Gastrocnemius medialis (tissue), 4 donors: ENCODE results near the gene FADD. TPM values are rescaled to one million over a fixed set of nuclear protein-coding genes. Genes with fewer than 3 reads are reported as not detected.

Experiments used
- ATAC-seq, 2 donors: fragments of 150-250 bp; one replicate each; pipeline ENCODE4 v1.9.1; 2016
- DNase-seq, 2 donors: peaks; one replicate each; pipeline ENCODE4 v3.0.0-alpha.2; 2019
- H3K27ac ChIP-seq, 4 donors: fragments of 200-600 bp; sonication (generic); 1 replicate in 1 of 4; 2 replicates in 3 of 4; pipeline ENCODE4 v1.5.1; 2016 to 2018; ENCODE audit warnings: mild to moderate bottlenecking in 2 of 4, moderate library complexity in 1 of 4
- H3K27me3 ChIP-seq, 3 donors: fragments of 200-600 bp; sonication (generic) in 2 of 3; 1 replicate in 1 of 3; 2 replicates in 2 of 3; pipeline versions ENCODE4 v1.5.1 to v1.6.0; 2016 to 2019; ENCODE audit warnings: mild to moderate bottlenecking in 1 of 3, moderate library complexity in 1 of 3
- H3K36me3 ChIP-seq, 2 donors: fragments of 200-600 bp; sonication (generic) in 1 of 2; one replicate each; pipeline ENCODE4 v1.5.1; 2017 to 2018
- H3K4me1 ChIP-seq, 2 donors: fragments of 200-600 bp; sonication (generic) in 1 of 2; one replicate each; pipeline ENCODE4 v1.5.1; 2016 to 2017; ENCODE audit warnings: mild to moderate bottlenecking in 2 of 2
- H3K4me3 ChIP-seq, 4 donors: fragments of 200-600 bp; sonication (generic) in 3 of 4; 1 replicate in 1 of 4; 2 replicates in 3 of 4; pipeline ENCODE4 v1.5.1; 2016 to 2019; ENCODE audit warnings: mild to moderate bottlenecking in 2 of 4
- H3K9me3 ChIP-seq, 3 donors: fragments of 200-600 bp; sonication (generic) in 2 of 3; 1 replicate in 1 of 3; 2 replicates in 2 of 3; pipeline ENCODE4 v1.5.1; 2016 to 2019
- POLR2A ChIP-seq, 2 donors: fragments of 450-650 bp; IDR thresholded peaks; one replicate each; pipeline ENCODE4 v1.6.1; 2017; ENCODE audit warnings: antibody characterized with exemption in 2 of 2, mild to moderate bottlenecking in 2 of 2, moderate library complexity in 2 of 2
- in situ Hi-C, 4 donors: fragments of 200-750 bp; cut with MboI; loops; one replicate each; pipeline versions ENCODE4 v1.15.0 to v1.8.0; 2017; ENCODE audit warnings: low sequenced_read_pairs in 4 of 4
- intact Hi-C: fragments of 100-400 bp; cut with DNase I; formaldehyde crosslinking; loops from one replicate; pipeline ENCODE4 v1.15.1; 2023; ENCODE audit warnings: low total_unique reads
- total RNA-seq, 4 donors: library from RNA; depleted of rRNA; stranded (reverse); fragments of >200 nt; gene quantifications; one replicate each; pipeline versions ENCODE4 v1.1.0 to v1.2.3, GENCODE V29; 2016
- TF ChIP-seq, protein P1 (sequence below), 5 experiments: fragments of 450-650 bp in 3 of 5; fragments of 200-600 bp in 2 of 5; sonication (generic) in 2 of 5; IDR thresholded peaks in 4 of 5; conservative IDR thresholded peaks in 1 of 5; 1 replicate in 4 of 5; 2 replicates in 1 of 5; pipeline ENCODE4 v1.5.1; 2016 to 2019; ENCODE audit warnings: antibody characterized with exemption in 5 of 5, mild to moderate bottlenecking in 3 of 5, moderate library complexity in 3 of 5

FADD gene
- total RNA-seq, 4 donors from 2014 or later: 6.9 to 17.3 (median 10.4) TPM

DNA sequence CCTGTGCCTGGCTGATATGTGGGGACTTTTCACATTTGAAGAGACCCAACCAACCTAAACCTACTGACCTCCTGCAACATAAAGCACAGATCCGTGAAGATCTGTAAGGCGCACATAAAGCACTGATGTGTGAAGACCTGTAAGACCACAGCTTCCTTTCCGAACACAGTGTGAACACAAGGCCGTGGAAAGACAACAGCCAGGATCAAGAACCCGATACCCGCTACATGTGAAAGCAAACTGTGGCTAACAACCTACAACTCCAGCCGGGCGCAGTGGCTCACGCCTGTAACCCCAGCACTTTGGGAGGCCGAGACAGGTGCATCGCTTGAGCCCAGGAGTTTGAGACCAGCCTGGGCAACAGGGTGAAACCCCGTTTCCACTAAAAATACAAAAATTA, 49.7 kb downstream of the FADD start:
- in situ Hi-C loops (no loop called here), intact Hi-C loops (no loop called here)
- Histone ChIP-seq H3K4me3 (no peak overlapping the region), H3K4me1 (no peaks in the 10 kb centered on the region), H3K9me3 (no peaks in the 10 kb centered on the region), H3K36me3 (no peaks in the 10 kb centered on the region), H3K27me3 (no peaks in the 10 kb centered on the region), H3K27ac (no peak overlapping the region)
- ATAC-seq (no peak), DNase-seq (no peak)
- TF ChIP-seq, protein P1, sequence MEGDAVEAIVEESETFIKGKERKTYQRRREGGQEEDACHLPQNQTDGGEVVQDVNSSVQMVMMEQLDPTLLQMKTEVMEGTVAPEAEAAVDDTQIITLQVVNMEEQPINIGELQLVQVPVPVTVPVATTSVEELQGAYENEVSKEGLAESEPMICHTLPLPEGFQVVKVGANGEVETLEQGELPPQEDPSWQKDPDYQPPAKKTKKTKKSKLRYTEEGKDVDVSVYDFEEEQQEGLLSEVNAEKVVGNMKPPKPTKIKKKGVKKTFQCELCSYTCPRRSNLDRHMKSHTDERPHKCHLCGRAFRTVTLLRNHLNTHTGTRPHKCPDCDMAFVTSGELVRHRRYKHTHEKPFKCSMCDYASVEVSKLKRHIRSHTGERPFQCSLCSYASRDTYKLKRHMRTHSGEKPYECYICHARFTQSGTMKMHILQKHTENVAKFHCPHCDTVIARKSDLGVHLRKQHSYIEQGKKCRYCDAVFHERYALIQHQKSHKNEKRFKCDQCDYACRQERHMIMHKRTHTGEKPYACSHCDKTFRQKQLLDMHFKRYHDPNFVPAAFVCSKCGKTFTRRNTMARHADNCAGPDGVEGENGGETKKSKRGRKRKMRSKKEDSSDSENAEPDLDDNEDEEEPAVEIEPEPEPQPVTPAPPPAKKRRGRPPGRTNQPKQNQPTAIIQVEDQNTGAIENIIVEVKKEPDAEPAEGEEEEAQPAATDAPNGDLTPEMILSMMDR (IDR thresholded peaks at IDR 0.05 in 4 of 5, conservative IDR thresholded peaks at IDR 0.05 in 1 of 5): no peak
- no peak for TF ChIP-seq POLR2A (IDR thresholded peaks at IDR 0.05)

DNA sequence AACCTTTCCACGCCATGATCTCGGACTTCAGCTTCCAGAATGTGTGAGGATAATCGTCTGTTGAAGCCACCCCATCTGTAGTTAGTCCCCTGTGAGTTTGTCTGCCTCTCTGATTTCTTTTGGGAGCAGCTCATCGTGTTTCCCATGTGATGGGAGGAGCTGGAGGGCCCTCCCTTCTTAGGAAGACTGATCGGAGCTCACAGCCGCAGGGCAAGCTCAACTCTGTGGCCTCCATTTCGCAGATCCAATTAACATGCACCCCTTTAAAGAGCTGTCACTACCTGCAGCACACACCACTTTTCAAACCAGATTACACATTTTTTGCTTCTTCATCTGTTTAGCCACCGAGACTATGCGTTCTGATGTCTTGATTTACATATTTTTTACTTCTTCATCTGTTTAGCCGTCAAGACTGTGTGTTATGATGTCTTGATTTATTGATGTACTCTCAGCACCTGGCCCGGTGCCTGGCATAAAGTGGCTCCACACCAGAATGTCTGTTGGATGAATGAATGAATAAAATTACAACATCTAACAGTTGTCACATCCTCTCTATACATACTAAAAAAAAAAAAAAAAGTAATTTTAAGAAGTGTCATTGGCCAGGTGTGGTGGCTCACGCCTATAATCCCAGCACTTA, 52.5 kb downstream of the FADD start:
- TF ChIP-seq, protein P1 (IDR thresholded peaks at IDR 0.05 in 4 of 5, conservative IDR thresholded peaks at IDR 0.05 in 1 of 5): no peak
- no peak for TF ChIP-seq POLR2A (IDR thresholded peaks at IDR 0.05)

More for the DNA sequence above, 52.5 kb downstream of the FADD start:
- no peak overlapping the region for H3K4me3 ChIP-seq
- DNase-seq (no peak), ATAC-seq (no peak)
- H3K36me3 ChIP-seq: no peaks in the 10 kb centered on the region
- no peaks in the 10 kb centered on the region for H3K27me3 ChIP-seq
- in situ Hi-C loops (no loop called here), intact Hi-C loops (no loop called here)
- H3K9me3 ChIP-seq: no peaks in the 10 kb centered on the region
- H3K27ac ChIP-seq: no peak overlapping the region
- no peaks in the 10 kb centered on the region for H3K4me1 ChIP-seq

Other genes with a start within 250 kb of the FADD start
- gene ANO1, start 125.0 kb upstream of the FADD start, total RNA-seq: 1 to 10 TPM; 2.3 to 9.2 (median 4.2) TPM
- gene PPFIA1, start 67.4 kb downstream of the FADD start, total RNA-seq: 10 to 100 TPM; 36.3 to 90.6 (median 46.0) TPM
- gene CTTN, start 195.2 kb downstream of the FADD start, total RNA-seq: 100 to 1,000 TPM in 3 of 4 donors, 10 to 100 TPM in 1; 92.8 to 226 (median 134) TPM